Measurements from ENCODE around the gene RLN3.

Gene RLN3

GRCh38 chr19:14054721-14055120, 26.8 kb downstream of the RLN3 start:
- DNase-seq: no peak

- DNase-seq: no peak
These were observed 27.4 kb downstream of the RLN3 start for GRCh38 chr19:14055396-14055795.

- no peak for DNase-seq
These were observed 28.2 kb downstream of the RLN3 start for GRCh38 chr19:14056069-14056666.

GRCh38 chr19:14056741-14057356, 28.9 kb downstream of the RLN3 start:
- no peak for DNase-seq

GRCh38 chr19:14058182-14059092, 30.5 kb downstream of the RLN3 start:
- DNase-seq: no peak

- DNase-seq: no peak
These were observed 31.1 kb downstream of the RLN3 start for GRCh38 chr19:14059093-14059480.

- no peak for DNase-seq
These were observed 31.8 kb downstream of the RLN3 start for GRCh38 chr19:14059652-14060155.

GRCh38 chr19:14061081-14061749, 33.3 kb downstream of the RLN3 start:
- DNase-seq: no peak

- no peak for DNase-seq
These were observed 34.0 kb downstream of the RLN3 start, which contains the start of gene PALM3 for GRCh38 chr19:14061751-14062557. Gene PALM3 (minus strand): TSS chr19:14062076. CDS start chr19:14061980, 96 bp downstream.

GRCh38 chr19:14062558-14062855, 34.6 kb downstream of the RLN3 start:
- no peak for DNase-seq

- DNase-seq: no peak
These were observed 35.2 kb downstream of the RLN3 start for GRCh38 chr19:14063105-14063504.

GRCh38 chr19:14066134-14066533, 38.2 kb downstream of the RLN3 start:
- DNase-seq: no peak

GRCh38 chr19:14070268-14071050, 42.5 kb downstream of the RLN3 start:
- DNase-seq: no peak

- DNase-seq: peak in 7 of 14 donors; percentile 20 to 58 (median 54)
These were observed 44.8 kb downstream of the RLN3 start, which contains the start of gene MISP3 for GRCh38 chr19:14072535-14073260. Gene MISP3 (plus strand): TSS chr19:14072786. CDS start chr19:14073310, 524 bp downstream.

GRCh38 chr19:14073261-14073924, 45.4 kb downstream of the RLN3 start:
- DNase-seq: peak in 12 of 14 donors; percentile 28 to 86 (median 65)

GRCh38 chr19:14073925-14074838, 46.2 kb downstream of the RLN3 start:
- DNase-seq: peak in 11 of 14 donors; percentile 45 to 73 (median 55)

- DNase-seq: no peak
These were observed 50.5 kb downstream of the RLN3 start for GRCh38 chr19:14078411-14078810.
